PC-9 (cell line): ENCODE results near the gene IFI27. TPM values are rescaled to one million over a fixed set of nuclear protein-coding genes. Genes with fewer than 3 reads are reported as not detected.

Experiments
- BruUV-seq: library from RNA; stranded (reverse); fragments of 400-500 nt; replicated peaks from 2 replicates; lab custom pipeline; 2021; lab: Mats Ljungman, UMichigan
- CTCF ChIA-PET: fragments of 300-600 bp; sonication (Branson Sonifier 250); formaldehyde crosslinking; loops from one replicate; lab custom pipeline; 2022; ENCODE audit warnings: antibody characterized with exemption; lab: Charles Lee
- POLR2A ChIA-PET: fragments of 300-600 bp; sonication (Branson Sonifier 250); formaldehyde crosslinking; loops from one replicate; lab custom pipeline; 2022; ENCODE audit warnings: antibody characterized with exemption; ENCODE audit not compliant: unreplicated experiment; lab: Charles Lee
- DNase-seq, 2 experiments: peaks; one replicate each; pipeline versions ENCODE4 v3.0.0 to v3.0.0-alpha.2; 2015 to 2022; ENCODE audit warnings: mixed read lengths in 1 of 2
- H2AFZ ChIP-seq: fragments of 200-600 bp; sonication (generic); 2 replicates; pipeline ENCODE4 v1.8.1; 2017; ENCODE audit warnings: antibody characterized with exemption
- H3F3A ChIP-seq: fragments of 200-600 bp; sonication (generic); 2 replicates; pipeline ENCODE4 v1.8.1; 2017; ENCODE audit warnings: antibody characterized with exemption, mild to moderate bottlenecking, low read depth; ENCODE audit not compliant: insufficient read depth
- H3K27ac ChIP-seq: fragments of 200-600 bp; sonication (generic); 2 replicates; pipeline ENCODE4 v1.6.1; 2016; ENCODE audit warnings: mixed run types
- H3K27me3 ChIP-seq: fragments of 200-600 bp; sonication (generic); 2 replicates; pipeline ENCODE4 v1.6.1; 2016; ENCODE audit warnings: low read depth, mixed run types; ENCODE audit not compliant: insufficient read depth
- H3K36me3 ChIP-seq: fragments of 200-600 bp; sonication (generic); 2 replicates; pipeline ENCODE4 v1.6.1; 2016; ENCODE audit warnings: low read depth, mixed run types
- H3K4me1 ChIP-seq: fragments of 200-600 bp; sonication (generic); replicated peaks from 2 replicates; pipeline ENCODE4 v1.6.1; 2016; ENCODE audit warnings: mixed run types; ENCODE audit not compliant: insufficient read depth
- H3K4me2 ChIP-seq: fragments of 200-600 bp; sonication (generic); 2 replicates; pipeline ENCODE4 v1.6.1; 2017; ENCODE audit warnings: mixed run types
- H3K4me3 ChIP-seq: fragments of 200-600 bp; sonication (generic); 2 replicates; pipeline ENCODE4 v1.6.1; 2016; ENCODE audit warnings: mixed run types
- H3K79me2 ChIP-seq: fragments of 200-600 bp; sonication (generic); 2 replicates; pipeline ENCODE4 v1.6.1; 2017; ENCODE audit warnings: low read depth, mixed run types
- H3K9me2 ChIP-seq: fragments of 200-600 bp; sonication (generic); 2 replicates; pipeline ENCODE4 v1.8.1; 2017; ENCODE audit warnings: mild to moderate bottlenecking; ENCODE audit not compliant: insufficient read depth
- H3K9me3 ChIP-seq: fragments of 200-600 bp; sonication (generic); 2 replicates; pipeline ENCODE4 v1.8.1; 2016; ENCODE audit warnings: low read depth; ENCODE audit not compliant: insufficient read depth
- H4K20me1 ChIP-seq: fragments of 200-600 bp; sonication (generic); 2 replicates; pipeline ENCODE4 v1.8.1; 2017; ENCODE audit not compliant: insufficient read depth
- EZH2 ChIP-seq: fragments of 200-600 bp; sonication (generic); IDR thresholded peaks from 2 replicates; pipeline ENCODE4 v1.8.0; 2017; ENCODE audit warnings: antibody characterized with exemption, low read depth
- intact Hi-C: fragments of 100-400 bp; cut with micrococcal nuclease; formaldehyde crosslinking; loops from one replicate; pipeline ENCODE4 v1.10.0; 2022; ENCODE audit not compliant: unreplicated experiment
- total RNA-seq: library from RNA; stranded (reverse); gene quantifications from 2 replicates; pipeline ENCODE4 v1.2.3, GENCODE V29; 2021
- TF ChIP-seq, protein P1 (sequence below): fragments of 200-600 bp; sonication (generic); conservative IDR thresholded peaks from 2 replicates; pipeline ENCODE4 v1.6.1; 2017; ENCODE audit warnings: mixed run types, antibody characterized with exemption, mild to moderate bottlenecking, moderate library complexity

The IFI27 gene
- total RNA-seq, 1 experiment from 2014 or later: 1.1 TPM

GRCh38 chr14:94124582-94125377 lies 14.2 kb downstream of the IFI27 start:
- H3F3A ChIP-seq: no peaks in the 10 kb centered on the region
- BruUV-seq: no TSS peak
- intact Hi-C loops: no loop called here
- no peaks in the 10 kb centered on the region for H3K9me2 ChIP-seq
- TF ChIP-seq, protein P1, sequence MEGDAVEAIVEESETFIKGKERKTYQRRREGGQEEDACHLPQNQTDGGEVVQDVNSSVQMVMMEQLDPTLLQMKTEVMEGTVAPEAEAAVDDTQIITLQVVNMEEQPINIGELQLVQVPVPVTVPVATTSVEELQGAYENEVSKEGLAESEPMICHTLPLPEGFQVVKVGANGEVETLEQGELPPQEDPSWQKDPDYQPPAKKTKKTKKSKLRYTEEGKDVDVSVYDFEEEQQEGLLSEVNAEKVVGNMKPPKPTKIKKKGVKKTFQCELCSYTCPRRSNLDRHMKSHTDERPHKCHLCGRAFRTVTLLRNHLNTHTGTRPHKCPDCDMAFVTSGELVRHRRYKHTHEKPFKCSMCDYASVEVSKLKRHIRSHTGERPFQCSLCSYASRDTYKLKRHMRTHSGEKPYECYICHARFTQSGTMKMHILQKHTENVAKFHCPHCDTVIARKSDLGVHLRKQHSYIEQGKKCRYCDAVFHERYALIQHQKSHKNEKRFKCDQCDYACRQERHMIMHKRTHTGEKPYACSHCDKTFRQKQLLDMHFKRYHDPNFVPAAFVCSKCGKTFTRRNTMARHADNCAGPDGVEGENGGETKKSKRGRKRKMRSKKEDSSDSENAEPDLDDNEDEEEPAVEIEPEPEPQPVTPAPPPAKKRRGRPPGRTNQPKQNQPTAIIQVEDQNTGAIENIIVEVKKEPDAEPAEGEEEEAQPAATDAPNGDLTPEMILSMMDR: no peak
- no peak for TF ChIP-seq EZH2
- POLR2A ChIA-PET: no interaction called here
- CTCF ChIA-PET: no interaction called here
- 0 out of 2 replicates have a peak, but pooled peaks cover 4% of the 10 kb centered on the region for H3K27me3 ChIP-seq
- H3K4me2 ChIP-seq: no peak overlapping the region
- DNase-seq: no peak
- H4K20me1 ChIP-seq: no peaks in the 10 kb centered on the region
- H3K79me2 ChIP-seq: no peaks in the 10 kb centered on the region
- H3K4me1 ChIP-seq: 0 out of 2 replicates have a peak, but pooled peaks cover 1% of the 10 kb centered on the region
- no peaks in the 10 kb centered on the region for H3K9me3 ChIP-seq
- no peak overlapping the region for H2AFZ ChIP-seq
- H3K27ac ChIP-seq: no peak overlapping the region
- H3K36me3 ChIP-seq: no peaks in the 10 kb centered on the region
- H3K4me3 ChIP-seq: no peak overlapping the region

DNA sequence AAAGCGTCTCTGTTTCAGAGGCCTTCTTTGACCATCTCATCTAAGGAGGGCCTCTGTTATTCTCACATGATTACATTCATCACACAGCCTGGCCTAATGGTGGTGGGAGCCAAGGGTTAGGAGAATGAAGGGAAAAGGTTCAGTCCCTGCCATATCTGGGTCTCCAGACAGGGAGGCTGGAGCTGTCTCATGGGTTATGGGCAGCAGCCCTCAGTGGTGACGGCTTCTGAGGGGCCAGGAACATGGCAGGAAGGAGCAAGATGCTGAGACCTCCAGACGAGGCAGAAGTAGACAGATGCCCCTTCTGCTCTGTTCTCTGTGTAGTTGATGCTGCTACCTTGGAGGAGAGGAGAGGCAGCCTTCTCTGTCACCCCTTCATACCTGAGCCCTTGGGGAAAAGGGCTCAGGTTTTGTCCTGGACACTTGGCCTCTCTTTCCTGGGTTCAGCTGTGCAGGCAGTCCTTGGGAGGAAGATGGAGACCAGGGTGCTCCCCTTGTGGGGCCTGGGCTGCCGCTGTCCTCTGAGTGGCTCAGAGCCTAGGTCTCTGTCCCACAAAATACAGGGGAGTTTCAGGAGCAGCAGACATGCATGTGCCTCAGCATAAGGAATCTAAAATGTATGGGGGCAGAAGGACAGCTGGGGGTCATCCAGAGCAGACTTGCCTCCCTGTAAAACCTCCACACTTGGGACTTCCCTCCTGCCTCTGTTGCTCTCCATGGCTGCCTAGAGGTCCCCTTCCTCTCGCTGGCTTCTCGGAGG lies 15.3 kb downstream of the IFI27 start:
- no peak for DNase-seq
- Histone ChIP-seq H3K9me3 (no peaks in the 10 kb centered on the region), H3K79me2 (no peaks in the 10 kb centered on the region), H4K20me1 (no peaks in the 10 kb centered on the region), H3K4me3 (no peak overlapping the region), H3K9me2 (no peaks in the 10 kb centered on the region), H3K27me3 (0 out of 2 replicates have a peak, but pooled peaks cover 4% of the 10 kb centered on the region), H2AFZ (no peak overlapping the region), H3K4me1 (0 out of 2 replicates have a peak, but pooled peaks cover 4% of the 10 kb centered on the region), H3F3A (no peaks in the 10 kb centered on the region), H3K36me3 (no peaks in the 10 kb centered on the region), H3K4me2 (no peak overlapping the region), H3K27ac (no peak overlapping the region)
- ChIA-PET CTCF (no interaction called here), POLR2A (no interaction called here)
- BruUV-seq: no TSS peak
- no peak for TF ChIP-seq EZH2
- TF ChIP-seq, protein P1: no peak
- intact Hi-C loops: no loop called here

DNA sequence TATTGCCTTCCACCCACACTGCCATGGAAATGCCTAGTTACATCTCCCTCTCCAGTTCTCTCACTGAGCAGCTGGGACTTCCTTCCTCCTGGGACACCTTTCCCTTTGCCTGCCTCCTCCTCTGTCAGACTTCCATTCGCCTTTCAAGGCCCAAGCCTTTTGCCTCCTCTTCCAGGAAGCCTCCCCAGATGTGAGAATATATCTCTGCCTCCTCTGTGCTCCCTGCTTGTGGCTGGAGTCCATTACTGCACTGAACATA lies 15.8 kb downstream of the IFI27 start:
- Histone ChIP-seq H3F3A (no peaks in the 10 kb centered on the region), H3K27ac (no peak overlapping the region), H3K9me2 (no peaks in the 10 kb centered on the region), H3K36me3 (no peaks in the 10 kb centered on the region), H4K20me1 (no peaks in the 10 kb centered on the region), H3K4me3 (no peak overlapping the region), H3K4me2 (no peak overlapping the region), H3K4me1 (0 out of 2 replicates have a peak, but pooled peaks cover 4% of the 10 kb centered on the region), H3K79me2 (no peaks in the 10 kb centered on the region), H3K27me3 (0 out of 2 replicates have a peak, but pooled peaks cover under 1% of the 10 kb centered on the region), H3K9me3 (no peaks in the 10 kb centered on the region), H2AFZ (no peak overlapping the region)
- no peak for DNase-seq
- intact Hi-C loops: no loop called here
- CTCF ChIA-PET: no interaction called here
- TF ChIP-seq, protein P1: no peak
- TF ChIP-seq EZH2: no peak
- POLR2A ChIA-PET: no interaction called here
- BruUV-seq: no TSS peak
